H1 (cell line): Measurements from ENCODE around the gene CDC26. TPM values are rescaled to one million over a fixed set of nuclear protein-coding genes. Genes with fewer than 3 reads are reported as not detected.

Experiments
- CTCF ChIA-PET: fragments of 300-600 bp; sonication (Branson Sonifier 250); formaldehyde crosslinking; loops from one replicate; lab custom pipeline; 2021; ENCODE audit not compliant: partially characterized antibody; lab: Charles Lee
- POLR2A ChIA-PET: fragments of 300-600 bp; sonication (Branson Sonifier 250); formaldehyde crosslinking; loops from one replicate; lab custom pipeline; 2021; ENCODE audit warnings: inconsistent platforms; ENCODE audit not compliant: partially characterized antibody; lab: Charles Lee
- DNase-seq, 2 experiments: peaks; one replicate each; pipeline versions ENCODE4 v3.0.0 to v3.0.0-alpha.2; 2010 to 2022; ENCODE audit warnings: low spot score in 2 of 2, low read depth in 1 of 2, mixed read lengths in 1 of 2
- FAIRE-seq: peaks from 2 replicates; lab custom pipeline; 2011; peaks lifted over from hg19 to GRCh38; lab: Jason Lieb, UNC
- H2AFZ ChIP-seq: 2 replicates; pipeline ENCODE4 v1.8.1; 2012; ENCODE audit warnings: low read length, inconsistent platforms
- H2AK5ac ChIP-seq: 2 replicates; pipeline ENCODE4 v1.6.1; 2013; ENCODE audit warnings: low read depth, low read length
- H2BK120ac ChIP-seq: replicated peaks from 2 replicates; pipeline ENCODE3; 2013; ENCODE audit warnings: low read depth, low read length, inconsistent platforms
- H2BK12ac ChIP-seq: 2 replicates; pipeline ENCODE4 v1.6.1; 2013; ENCODE audit warnings: low read depth, low read length
- H2BK15ac ChIP-seq: 2 replicates; pipeline ENCODE4 v1.6.1; 2013; ENCODE audit warnings: low read length
- H2BK20ac ChIP-seq: 2 replicates; pipeline ENCODE4 v1.6.1; 2013; ENCODE audit warnings: low read length
- H2BK5ac ChIP-seq: 2 replicates; pipeline ENCODE4 v1.6.1; 2013; ENCODE audit warnings: low read depth, low read length
- H3K14ac ChIP-seq: 2 replicates; pipeline ENCODE4 v1.6.1; 2013; ENCODE audit warnings: inconsistent platforms; ENCODE audit not compliant: insufficient read length
- H3K18ac ChIP-seq: 2 replicates; pipeline ENCODE4 v1.6.1; 2013; ENCODE audit warnings: low read length; ENCODE audit errors: extremely low read depth
- H3K23ac ChIP-seq: 2 replicates; pipeline ENCODE4 v1.6.1; 2013; ENCODE audit warnings: inconsistent platforms; ENCODE audit not compliant: insufficient read length
- H3K23me2 ChIP-seq: 2 replicates; pipeline ENCODE4 v1.6.1; 2013; ENCODE audit warnings: low read depth, low read length
- H3K27ac ChIP-seq: 2 replicates; pipeline ENCODE4 v1.6.1; 2011; ENCODE audit warnings: low read depth, low read length, inconsistent platforms
- H3K27me3 ChIP-seq, 4 experiments: replicated peaks in 1 of 4; 1 replicate in 1 of 4; 2 replicates in 3 of 4; pipeline versions ENCODE4 v1.6.1 to v1.8.1; 2011 to 2013; ENCODE audit warnings: low read length in 3 of 4, mild to moderate bottlenecking in 3 of 4, inconsistent platforms in 2 of 4, mixed read lengths in 2 of 4, moderate library complexity in 1 of 4; ENCODE audit not compliant: control insufficient read depth in 3 of 4, insufficient read depth in 3 of 4; ENCODE audit errors: extremely low read depth in 1 of 4
- H3K36me3 ChIP-seq, 4 experiments: 2 replicates each; pipeline versions ENCODE4 v1.6.1 to v1.8.1; 2011 to 2013; ENCODE audit warnings: mild to moderate bottlenecking in 4 of 4, low read length in 3 of 4, moderate library complexity in 2 of 4, control low read depth in 1 of 4, inconsistent platforms in 1 of 4; ENCODE audit not compliant: insufficient read depth in 4 of 4, control insufficient read depth in 2 of 4
- H3K4ac ChIP-seq: replicated peaks from 2 replicates; pipeline ENCODE3; 2013; ENCODE audit warnings: low read length, low read depth, mixed read lengths, inconsistent platforms; ENCODE audit not compliant: insufficient read length
- H3K4me1 ChIP-seq, 4 experiments: replicated peaks in 1 of 4; 1 replicate in 1 of 4; 2 replicates in 3 of 4; pipeline versions ENCODE4 v1.6.1 to v1.8.1; 2011 to 2013; ENCODE audit warnings: low read length in 3 of 4, inconsistent platforms in 2 of 4, mixed read lengths in 1 of 4; ENCODE audit not compliant: insufficient read depth in 4 of 4, control insufficient read depth in 3 of 4
- H3K4me2 ChIP-seq, 2 experiments: 2 replicates each; pipeline versions ENCODE4 v1.6.1 to v1.8.1; 2011 to 2013; ENCODE audit warnings: low read depth in 2 of 2, low read length in 2 of 2, control low read depth in 1 of 2, inconsistent platforms in 1 of 2, mild to moderate bottlenecking in 1 of 2; ENCODE audit not compliant: insufficient read depth in 1 of 2
- H3K4me3 ChIP-seq, 4 experiments: fragments of 200-600, 300-600 bp in 1 of 4; sonication (generic), shearing (Covaris generic), sonication (Bioruptor Twin) in 1 of 4; 2 replicates each; pipeline versions ENCODE4 v1.5.1 to v1.8.1; 2011 to 2016; ENCODE audit warnings: low read length in 4 of 4, low read depth in 3 of 4, control low read depth in 2 of 4, inconsistent platforms in 2 of 4, mild to moderate bottlenecking in 2 of 4, mixed read lengths in 1 of 4, moderate library complexity in 1 of 4; ENCODE audit not compliant: insufficient read depth in 2 of 4; ENCODE audit errors: extremely low read depth in 1 of 4
- H3K56ac ChIP-seq: replicated peaks from 2 replicates; pipeline ENCODE3; 2013; ENCODE audit warnings: low read depth, mild to moderate bottlenecking, mixed read lengths, low read length, inconsistent platforms; ENCODE audit not compliant: insufficient read length
- H3K79me1 ChIP-seq: 2 replicates; pipeline ENCODE4 v1.6.1; 2013; ENCODE audit warnings: low read depth, low read length, control low read depth
- H3K79me2 ChIP-seq, 2 experiments: 2 replicates each; pipeline versions ENCODE4 v1.6.1 to v1.8.1; 2012 to 2013; ENCODE audit warnings: low read length in 2 of 2, mild to moderate bottlenecking in 2 of 2, inconsistent platforms in 1 of 2; ENCODE audit not compliant: insufficient read depth in 2 of 2, control insufficient read depth in 1 of 2
- H3K9ac ChIP-seq, 4 experiments: replicated peaks in 1 of 4; 1 replicate in 1 of 4; 2 replicates in 3 of 4; pipeline versions ENCODE4 v1.6.1 to v1.8.1; 2011 to 2013; ENCODE audit warnings: low read depth in 3 of 4, low read length in 3 of 4, control low read depth in 2 of 4, mild to moderate bottlenecking in 2 of 4, moderate library complexity in 2 of 4, inconsistent platforms in 1 of 4; ENCODE audit errors: extremely low read depth in 1 of 4
- H3K9me3 ChIP-seq, 2 experiments: 2 replicates each; pipeline versions ENCODE4 v1.6.1 to v1.8.1; 2012 to 2013; ENCODE audit warnings: mild to moderate bottlenecking in 2 of 2, moderate library complexity in 2 of 2, control low read depth in 1 of 2, inconsistent platforms in 1 of 2, low read depth in 1 of 2, low read length in 1 of 2, mixed read lengths in 1 of 2; ENCODE audit not compliant: insufficient read depth in 2 of 2
- H4K20me1 ChIP-seq, 2 experiments: replicated peaks in 1 of 2; 2 replicates each; pipeline versions ENCODE3 to v1.8.1; 2011 to 2013; ENCODE audit warnings: inconsistent platforms in 2 of 2, low read length in 2 of 2, mild to moderate bottlenecking in 1 of 2; ENCODE audit not compliant: insufficient read depth in 2 of 2, control insufficient read depth in 1 of 2
- H4K5ac ChIP-seq: 2 replicates; pipeline ENCODE4 v1.6.1; 2013; ENCODE audit warnings: low read length, low read depth, mixed read lengths, inconsistent platforms; ENCODE audit not compliant: insufficient read length
- H4K8ac ChIP-seq: 2 replicates; pipeline ENCODE4 v1.8.0; 2013; ENCODE audit warnings: mild to moderate bottlenecking, moderate library complexity, low read length, inconsistent platforms; ENCODE audit not compliant: insufficient read depth; ENCODE audit errors: extremely low read depth
- H4K91ac ChIP-seq: replicated peaks from 2 replicates; pipeline ENCODE3; 2013; ENCODE audit warnings: low read length, mixed read lengths, inconsistent platforms; ENCODE audit not compliant: insufficient read length
- CBX5 ChIP-seq: fragments of 300-800, 300-1000 bp; sonication (generic); IDR thresholded peaks from 2 replicates; pipeline ENCODE4 v1.7.1; 2016; ENCODE audit warnings: antibody characterized with exemption, low read length, low read depth
- HDAC6 ChIP-seq: IDR thresholded peaks from one replicate; pipeline ENCODE4 v1.7.1; 2012; ENCODE audit warnings: low read depth, mild to moderate bottlenecking, inconsistent platforms, low read length, moderate library complexity
- KDM1A ChIP-seq: fragments of 200-600, 300-600 bp; sonication (generic); IDR thresholded peaks from 2 replicates; pipeline ENCODE4 v1.7.1; 2016; ENCODE audit warnings: mild to moderate bottlenecking, low read length, borderline replicate concordance
- POLR2A ChIP-seq, 2 experiments: IDR thresholded peaks; 1 replicate in 1 of 2; 2 replicates in 1 of 2; pipeline ENCODE4 v1.6.1; 2011; ENCODE audit warnings: low read depth in 2 of 2, low read length in 2 of 2, mild to moderate bottlenecking in 2 of 2; ENCODE audit errors: control extremely low read depth in 1 of 2
- POU5F1 ChIP-seq: IDR thresholded peaks from 2 replicates; pipeline ENCODE4 v1.6.1; 2011; ENCODE audit warnings: low read depth, mild to moderate bottlenecking, low read length, moderate library complexity
- RBBP5 ChIP-seq: IDR thresholded peaks from 2 replicates; pipeline ENCODE4 v1.7.1; 2012; ENCODE audit warnings: low read depth, mild to moderate bottlenecking, inconsistent platforms, low read length, moderate library complexity, borderline replicate concordance
- SIRT6 ChIP-seq: IDR thresholded peaks from one replicate; pipeline ENCODE4 v1.7.1; 2012; ENCODE audit warnings: low read length, inconsistent platforms
- SRF ChIP-seq: IDR thresholded peaks from 2 replicates; pipeline ENCODE4 v1.6.1; 2011; ENCODE audit warnings: mild to moderate bottlenecking, low read depth, low read length, moderate library complexity
- WGBS, 2 experiments: shearing (Covaris generic) in 1 of 2; methylation state at CpG; one replicate each; pipeline versions ENCODE4 v1.1.6 to v1.1.7; 2013 to 2015; ENCODE audit warnings: low lambda C conversion rate in 2 of 2, mixed read lengths in 2 of 2, inconsistent platforms in 1 of 2, low coverage in 1 of 2, missing lambda C conversion rate in 1 of 2; ENCODE audit not compliant: insufficient replicate concordance in 2 of 2, insufficient coverage in 1 of 2, insufficient read length in 1 of 2; ENCODE audit errors: extremely low coverage in 1 of 2, missing lambda C conversion rate in 1 of 2; 5-methylcytosine and 5-hydroxymethylcytosine counted together
- polyA plus RNA-seq, 7 experiments: library from polyadenylated mRNA; depleted of rRNA in 3 of 7; stranded (reverse) in 5 of 7; unstranded in 2 of 7; fragments of >200 nt in 5 of 7; fragments of 200-250 nt in 2 of 7; gene quantifications; 1 replicate in 5 of 7; 2 replicates in 1 of 7; 4 replicates in 1 of 7; pipeline versions ENCODE4 v1.2.1 to v1.2.3, GENCODE V29; 2011 to 2013; ENCODE audit warnings: missing spikeins in 2 of 7, mixed read lengths in 2 of 7
- total RNA-seq: library from RNA; stranded (reverse); fragmentation: NEBNext Ultra II Directional; extraction: Animal tissue kit (Norgen Biotek cat#: 25700); gene quantifications from 2 replicates; pipeline ENCODE4 v1.2.1, GENCODE V29; 2021
- TF ChIP-seq, protein P1 (sequence below), 3 experiments: IDR thresholded peaks; 1 replicate in 2 of 3; 2 replicates in 1 of 3; pipeline versions ENCODE4 v1.5.1 to v1.6.1; 2011; ENCODE audit warnings: low read length in 3 of 3, mild to moderate bottlenecking in 3 of 3, inconsistent platforms in 2 of 3, low read depth in 1 of 3, moderate library complexity in 1 of 3; ENCODE audit not compliant: insufficient read depth in 1 of 3; ENCODE audit errors: control extremely low read depth in 1 of 3
- TF ChIP-seq, protein P2 (sequence below): IDR thresholded peaks from 2 replicates; pipeline ENCODE4 v1.6.1; 2012; ENCODE audit warnings: inconsistent platforms
- TF ChIP-seq, protein P3 (sequence below): IDR thresholded peaks from 2 replicates; pipeline ENCODE4 v1.6.1; 2011; ENCODE audit warnings: low read length, improper control_type of control experiment

Gene CDC26
- total and polyA plus RNA-seq, 2 of the 8 experiments (the other 6 are each of a cell fraction or from before 2014, with no cell fraction given), result 31.5 to 41.9 TPM

DNA sequence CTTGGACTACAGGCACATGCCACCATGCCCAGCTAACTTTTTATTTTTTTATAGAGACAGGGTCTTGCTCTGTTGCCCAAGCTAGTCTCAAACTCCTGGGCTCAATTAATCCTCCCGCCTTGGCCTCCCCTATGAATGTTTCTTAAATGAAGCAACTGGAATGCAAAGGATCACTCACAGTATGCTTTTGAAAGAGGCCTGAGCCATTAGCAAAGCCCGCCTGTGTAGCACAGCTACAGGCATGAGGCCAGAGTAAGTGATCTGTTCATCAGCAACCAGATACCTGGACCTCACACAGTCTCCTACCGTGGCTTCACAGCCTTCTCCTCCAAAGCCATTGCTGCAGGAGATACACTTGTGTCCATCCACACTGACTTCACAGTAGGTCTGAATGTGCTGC, 44.7 kb upstream of the CDC26 start:
- no peak overlapping the region for H3K56ac ChIP-seq
- H3K4me1 ChIP-seq, result no peaks in the 10 kb centered on the region
- no peak overlapping the region for H2BK20ac ChIP-seq
- H3K27ac ChIP-seq, result no peak overlapping the region
- no peak overlapping the region for H3K14ac ChIP-seq
- no peak overlapping the region for H3K4me2 ChIP-seq
- no peak overlapping the region for H2BK12ac ChIP-seq
- H4K91ac ChIP-seq, result no peak overlapping the region
- H3K79me2 ChIP-seq, result no peaks in the 10 kb centered on the region
- H3K9ac ChIP-seq, result no peak overlapping the region
- 75% methylated on average over 3 of the region's 3 CpGs; no CpG with 5 or more reads in 1 of the 2 experiments for WGBS, 2 experiments
- H3K79me1 ChIP-seq, result no peaks in the 10 kb centered on the region
- no peak overlapping the region for H3K4me3 ChIP-seq
- no peak overlapping the region for H4K5ac ChIP-seq
- H3K9me3 ChIP-seq, result no peaks in the 10 kb centered on the region
- H3K18ac ChIP-seq, result no peak overlapping the region
- DNase-seq, result no peak
- no peaks in the 10 kb centered on the region for H3K36me3 ChIP-seq
- H2BK15ac ChIP-seq, result no peak overlapping the region
- ChIA-PET CTCF (interaction anchor here (0.7 to 3.3 kb wide), 10 partner anchors 9 to 335 kb away, joined by 3 to 19 read pairs (median 4); no protein-coding TSS in a partner anchor), POLR2A (interaction anchor here (1.0 kb wide), 1 partner anchor 30 kb away, joined by 4 read pairs; no protein-coding TSS in a partner anchor)
- H2AK5ac ChIP-seq, result no peak overlapping the region
- H3K27me3 ChIP-seq, result peaks cover 0 to 2% (median under 1%) of the 10 kb centered on the region in 4 experiments; a peak in 2 of 7 replicates
- no peak overlapping the region for H4K8ac ChIP-seq
- H3K23ac ChIP-seq, result no peak overlapping the region
- H2BK5ac ChIP-seq, result no peak overlapping the region
- no peak overlapping the region for H3K4ac ChIP-seq
- H4K20me1 ChIP-seq, result no peaks in the 10 kb centered on the region
- no peak overlapping the region for H2BK120ac ChIP-seq
- no peak for FAIRE-seq
- H2AFZ ChIP-seq, result no peak overlapping the region
- no peaks in the 10 kb centered on the region; the same call in 1 of the 2 replicates for H3K23me2 ChIP-seq
- TF ChIP-seq CBX5, result no peak
- TF ChIP-seq HDAC6, result no peak
- no peak for TF ChIP-seq POLR2A (IDR thresholded peaks at IDR 0.05; ENCODE audit: control extremely low read depth in 1 of 2, low read depth in 2 of 2, low read length in 2 of 2)
- TF ChIP-seq, protein P1, sequence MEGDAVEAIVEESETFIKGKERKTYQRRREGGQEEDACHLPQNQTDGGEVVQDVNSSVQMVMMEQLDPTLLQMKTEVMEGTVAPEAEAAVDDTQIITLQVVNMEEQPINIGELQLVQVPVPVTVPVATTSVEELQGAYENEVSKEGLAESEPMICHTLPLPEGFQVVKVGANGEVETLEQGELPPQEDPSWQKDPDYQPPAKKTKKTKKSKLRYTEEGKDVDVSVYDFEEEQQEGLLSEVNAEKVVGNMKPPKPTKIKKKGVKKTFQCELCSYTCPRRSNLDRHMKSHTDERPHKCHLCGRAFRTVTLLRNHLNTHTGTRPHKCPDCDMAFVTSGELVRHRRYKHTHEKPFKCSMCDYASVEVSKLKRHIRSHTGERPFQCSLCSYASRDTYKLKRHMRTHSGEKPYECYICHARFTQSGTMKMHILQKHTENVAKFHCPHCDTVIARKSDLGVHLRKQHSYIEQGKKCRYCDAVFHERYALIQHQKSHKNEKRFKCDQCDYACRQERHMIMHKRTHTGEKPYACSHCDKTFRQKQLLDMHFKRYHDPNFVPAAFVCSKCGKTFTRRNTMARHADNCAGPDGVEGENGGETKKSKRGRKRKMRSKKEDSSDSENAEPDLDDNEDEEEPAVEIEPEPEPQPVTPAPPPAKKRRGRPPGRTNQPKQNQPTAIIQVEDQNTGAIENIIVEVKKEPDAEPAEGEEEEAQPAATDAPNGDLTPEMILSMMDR (IDR thresholded peaks at IDR 0.05; ENCODE audit: control extremely low read depth in 1 of 3, insufficient read depth in 1 of 3, low read depth in 1 of 3, low read length in 3 of 3), result no peak
- TF ChIP-seq POU5F1, result no peak
- no peak for TF ChIP-seq RBBP5
- TF ChIP-seq SIRT6, result no peak
- TF ChIP-seq KDM1A, result no peak
- no peak for TF ChIP-seq SRF
- TF ChIP-seq, protein P2, sequence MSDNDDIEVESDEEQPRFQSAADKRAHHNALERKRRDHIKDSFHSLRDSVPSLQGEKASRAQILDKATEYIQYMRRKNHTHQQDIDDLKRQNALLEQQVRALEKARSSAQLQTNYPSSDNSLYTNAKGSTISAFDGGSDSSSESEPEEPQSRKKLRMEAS, result no peak
- TF ChIP-seq, protein P3, sequence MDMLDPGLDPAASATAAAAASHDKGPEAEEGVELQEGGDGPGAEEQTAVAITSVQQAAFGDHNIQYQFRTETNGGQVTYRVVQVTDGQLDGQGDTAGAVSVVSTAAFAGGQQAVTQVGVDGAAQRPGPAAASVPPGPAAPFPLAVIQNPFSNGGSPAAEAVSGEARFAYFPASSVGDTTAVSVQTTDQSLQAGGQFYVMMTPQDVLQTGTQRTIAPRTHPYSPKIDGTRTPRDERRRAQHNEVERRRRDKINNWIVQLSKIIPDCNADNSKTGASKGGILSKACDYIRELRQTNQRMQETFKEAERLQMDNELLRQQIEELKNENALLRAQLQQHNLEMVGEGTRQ, result no peak
